D341Med (cell line): ENCODE data around the gene PBX2.
"Not testable (repeated sequence)": the region's sequence is repeated elsewhere in the genome, so short reads cannot be mapped to it uniquely, and the experiment has no call there.

Source experiments
- DNase-seq: peaks from one replicate; pipeline ENCODE4 v3.0.0; 2012; ENCODE audit warnings: low spot score

Gene PBX2

GRCh38 chr6:32186151-32186840 lies 3.7 kb downstream of the PBX2 start:
- DNase-seq = not testable (repeated sequence)

- DNase-seq = not testable (repeated sequence)
Observed at GRCh38 chr6:32185681-32186131, 4.3 kb downstream of the PBX2 start.

GRCh38 chr6:32184084-32184640 lies 5.8 kb downstream of the PBX2 start, which contains the start of gene AGER:
Gene AGER, minus strand, starts transcription at chr6:32184253. Its CDS starts 31 bp downstream, at chr6:32184222.
- no peak for DNase-seq

- no peak for DNase-seq
Observed at GRCh38 chr6:32183483-32184083, 6.4 kb downstream of the PBX2 start.

- DNase-seq = no peak
Observed at GRCh38 chr6:32183030-32183429, 7.0 kb downstream of the PBX2 start.

- no peak for DNase-seq
Observed at GRCh38 chr6:32182555-32182981, 7.4 kb downstream of the PBX2 start.

GRCh38 chr6:32181915-32182529 lies 8.0 kb downstream of the PBX2 start:
- no peak for DNase-seq

- DNase-seq = no peak
Observed at GRCh38 chr6:32181148-32181702, 8.8 kb downstream of the PBX2 start.

- no peak for DNase-seq
Observed at GRCh38 chr6:32179766-32180405, 10.1 kb downstream of the PBX2 start.

GRCh38 chr6:32178547-32179440 lies 11.2 kb downstream of the PBX2 start:
- DNase-seq = no peak

- DNase-seq = peak; percentile 91
Observed at GRCh38 chr6:32177788-32178546, 12.0 kb downstream of the PBX2 start, which contains the start of gene RNF5. Gene RNF5, plus strand, starts transcription at chr6:32178405. Its CDS starts 107 bp downstream, at chr6:32178512.

GRCh38 chr6:32177183-32177787 lies 12.7 kb downstream of the PBX2 start:
- peak; percentile 65 for DNase-seq

GRCh38 chr6:32176476-32177182 lies 13.4 kb downstream of the PBX2 start:
- no peak for DNase-seq

GRCh38 chr6:32175711-32176475 lies 14.1 kb downstream of the PBX2 start, which contains the start of gene AGPAT1:
Gene AGPAT1, minus strand, starts transcription at chr6:32176084. Its CDS starts 4,588 bp downstream, at chr6:32171496.
- DNase-seq = peak; percentile 96

- no peak for DNase-seq
Observed at GRCh38 chr6:32175322-32175710, 14.7 kb downstream of the PBX2 start.

GRCh38 chr6:32174416-32174815 lies 15.6 kb downstream of the PBX2 start:
- DNase-seq = no peak

GRCh38 chr6:32173051-32173727 lies 16.8 kb downstream of the PBX2 start:
- DNase-seq = no peak

- no peak for DNase-seq
Observed at GRCh38 chr6:32171234-32171633, 18.8 kb downstream of the PBX2 start.
